ENCODE measurements around the gene UNC45B.

DNA sequence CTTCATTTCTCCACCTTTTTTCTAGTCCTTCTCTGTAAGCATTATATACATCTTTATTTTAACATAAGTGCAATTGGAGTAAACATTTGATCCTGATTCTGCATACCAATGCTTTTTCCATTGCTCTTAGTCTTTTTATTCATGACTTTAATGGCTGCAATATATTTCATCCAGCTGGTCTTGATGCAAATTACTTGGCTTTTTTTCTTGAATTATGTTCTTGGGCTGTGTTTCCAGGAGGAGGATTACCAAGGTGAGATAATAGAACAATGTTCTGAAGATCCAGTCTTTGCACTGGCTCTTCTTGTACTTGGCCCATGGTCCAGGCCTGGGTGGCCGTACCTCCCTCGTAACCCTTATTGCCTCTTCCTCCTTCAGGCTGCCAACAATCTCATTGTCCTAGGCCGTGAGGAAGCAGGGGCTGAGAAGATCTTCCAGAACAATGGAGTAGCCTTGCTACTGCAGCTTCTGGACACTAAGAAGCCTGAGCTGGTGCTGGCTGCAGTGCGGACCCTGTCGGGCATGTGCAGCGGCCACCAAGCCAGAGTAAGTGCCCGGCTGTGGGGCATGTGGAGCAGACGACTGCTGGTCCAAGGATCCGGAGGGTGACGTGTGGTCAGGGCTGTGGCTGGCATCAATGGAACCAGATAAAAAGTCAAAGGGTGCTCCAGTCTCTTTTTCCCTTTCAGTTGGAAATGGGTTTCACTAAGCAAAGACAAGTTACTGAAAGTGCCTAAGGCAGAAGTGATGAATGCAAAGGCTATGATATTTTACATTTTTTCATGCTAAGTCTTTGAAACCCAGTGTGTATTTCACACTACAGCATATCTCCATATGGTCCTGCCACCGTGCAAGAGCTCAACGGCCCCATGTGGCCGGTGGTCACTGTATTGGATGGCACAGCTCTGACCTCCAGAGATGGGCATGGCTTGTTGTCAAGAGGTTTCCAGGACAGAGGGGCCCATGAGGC lies 6.9 kb downstream of the UNC45B start:
- TF ChIP-seq POLR2A (IDR thresholded peaks at IDR 0.05; ENCODE audit: low read depth, low read length) (no peak), BHLHE40 (IDR thresholded peaks at IDR 0.05; ENCODE audit: low read depth, low read length) (no peak), RFX5 (IDR thresholded peaks at IDR 0.05; ENCODE audit: low read depth, low read length) (no peak)
- TF ChIP-seq, protein P1, sequence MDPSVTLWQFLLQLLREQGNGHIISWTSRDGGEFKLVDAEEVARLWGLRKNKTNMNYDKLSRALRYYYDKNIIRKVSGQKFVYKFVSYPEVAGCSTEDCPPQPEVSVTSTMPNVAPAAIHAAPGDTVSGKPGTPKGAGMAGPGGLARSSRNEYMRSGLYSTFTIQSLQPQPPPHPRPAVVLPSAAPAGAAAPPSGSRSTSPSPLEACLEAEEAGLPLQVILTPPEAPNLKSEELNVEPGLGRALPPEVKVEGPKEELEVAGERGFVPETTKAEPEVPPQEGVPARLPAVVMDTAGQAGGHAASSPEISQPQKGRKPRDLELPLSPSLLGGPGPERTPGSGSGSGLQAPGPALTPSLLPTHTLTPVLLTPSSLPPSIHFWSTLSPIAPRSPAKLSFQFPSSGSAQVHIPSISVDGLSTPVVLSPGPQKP (IDR thresholded peaks at IDR 0.05; ENCODE audit: borderline replicate concordance, low read depth, low read length) = no peak
- TF ChIP-seq, protein P2, sequence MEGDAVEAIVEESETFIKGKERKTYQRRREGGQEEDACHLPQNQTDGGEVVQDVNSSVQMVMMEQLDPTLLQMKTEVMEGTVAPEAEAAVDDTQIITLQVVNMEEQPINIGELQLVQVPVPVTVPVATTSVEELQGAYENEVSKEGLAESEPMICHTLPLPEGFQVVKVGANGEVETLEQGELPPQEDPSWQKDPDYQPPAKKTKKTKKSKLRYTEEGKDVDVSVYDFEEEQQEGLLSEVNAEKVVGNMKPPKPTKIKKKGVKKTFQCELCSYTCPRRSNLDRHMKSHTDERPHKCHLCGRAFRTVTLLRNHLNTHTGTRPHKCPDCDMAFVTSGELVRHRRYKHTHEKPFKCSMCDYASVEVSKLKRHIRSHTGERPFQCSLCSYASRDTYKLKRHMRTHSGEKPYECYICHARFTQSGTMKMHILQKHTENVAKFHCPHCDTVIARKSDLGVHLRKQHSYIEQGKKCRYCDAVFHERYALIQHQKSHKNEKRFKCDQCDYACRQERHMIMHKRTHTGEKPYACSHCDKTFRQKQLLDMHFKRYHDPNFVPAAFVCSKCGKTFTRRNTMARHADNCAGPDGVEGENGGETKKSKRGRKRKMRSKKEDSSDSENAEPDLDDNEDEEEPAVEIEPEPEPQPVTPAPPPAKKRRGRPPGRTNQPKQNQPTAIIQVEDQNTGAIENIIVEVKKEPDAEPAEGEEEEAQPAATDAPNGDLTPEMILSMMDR (conservative IDR thresholded peaks at IDR 0.05; ENCODE audit: low read depth, low read length) = no peak
- TF ChIP-seq, protein P3, sequence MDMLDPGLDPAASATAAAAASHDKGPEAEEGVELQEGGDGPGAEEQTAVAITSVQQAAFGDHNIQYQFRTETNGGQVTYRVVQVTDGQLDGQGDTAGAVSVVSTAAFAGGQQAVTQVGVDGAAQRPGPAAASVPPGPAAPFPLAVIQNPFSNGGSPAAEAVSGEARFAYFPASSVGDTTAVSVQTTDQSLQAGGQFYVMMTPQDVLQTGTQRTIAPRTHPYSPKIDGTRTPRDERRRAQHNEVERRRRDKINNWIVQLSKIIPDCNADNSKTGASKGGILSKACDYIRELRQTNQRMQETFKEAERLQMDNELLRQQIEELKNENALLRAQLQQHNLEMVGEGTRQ (IDR thresholded peaks at IDR 0.05; ENCODE audit: low read depth, low read length) = no peak

All from IMR-90 (cell line).